GM19023 (cell line): ENCODE measurements around the gene DAB1.
"Not testable (repeated sequence)": the region's sequence is repeated elsewhere in the genome, so short reads cannot be mapped to it uniquely, and the experiment has no call there.

Experiments
- ATAC-seq: cut with Tn5 transposase; IDR thresholded peaks from one replicate; pipeline ENCODE4 v1.9.1; 2021; ENCODE audit warnings: mild to moderate bottlenecking, moderate library complexity; ENCODE audit not compliant: unreplicated experiment

DAB1 gene

GRCh38 chr1:57363165-57363564, 60.7 kb downstream of the DAB1 start:
- ATAC-seq: no peak

GRCh38 chr1:57362480-57362879, 61.4 kb downstream of the DAB1 start:
- no peak for ATAC-seq

GRCh38 chr1:57361516-57361915, 62.3 kb downstream of the DAB1 start:
- no peak for ATAC-seq

- no peak for ATAC-seq
Observed at GRCh38 chr1:57360846-57361407, 62.9 kb downstream of the DAB1 start.

GRCh38 chr1:57357462-57357861, 66.4 kb downstream of the DAB1 start:
- no peak for ATAC-seq

GRCh38 chr1:57353654-57354053, 70.2 kb downstream of the DAB1 start:
- ATAC-seq: no peak

GRCh38 chr1:57350610-57351009, 73.2 kb downstream of the DAB1 start:
- ATAC-seq: no peak

GRCh38 chr1:57348921-57349320, 74.9 kb downstream of the DAB1 start:
- ATAC-seq: no peak

GRCh38 chr1:57345916-57346315, 77.9 kb downstream of the DAB1 start:
- ATAC-seq: no peak

- no peak for ATAC-seq
Observed at GRCh38 chr1:57344265-57344664, 79.6 kb downstream of the DAB1 start.

GRCh38 chr1:57343298-57343915, 80.5 kb downstream of the DAB1 start:
- ATAC-seq: not testable (repeated sequence)

GRCh38 chr1:57341721-57342120, 82.1 kb downstream of the DAB1 start:
- ATAC-seq: no peak

GRCh38 chr1:57340334-57341070, 83.4 kb downstream of the DAB1 start:
- ATAC-seq: no peak

GRCh38 chr1:57337623-57338022, 86.2 kb downstream of the DAB1 start:
- no peak for ATAC-seq

- ATAC-seq: no peak
Observed at GRCh38 chr1:57336793-57337192, 87.1 kb downstream of the DAB1 start.

GRCh38 chr1:57331620-57332019, 92.2 kb downstream of the DAB1 start:
- no peak for ATAC-seq

GRCh38 chr1:57329937-57330336, 93.9 kb downstream of the DAB1 start:
- ATAC-seq: no peak

- no peak for ATAC-seq
Observed at GRCh38 chr1:57329001-57329527, 94.8 kb downstream of the DAB1 start.

- ATAC-seq: no peak
Observed at GRCh38 chr1:57327946-57328345, 95.9 kb downstream of the DAB1 start.

- no peak for ATAC-seq
Observed at GRCh38 chr1:57327336-57327735, 96.5 kb downstream of the DAB1 start.

GRCh38 chr1:57325536-57325935, 98.3 kb downstream of the DAB1 start:
- no peak for ATAC-seq

- ATAC-seq: no peak
Observed at GRCh38 chr1:57325117-57325516, 98.7 kb downstream of the DAB1 start.
